DMS153 treated with DMSO at 0.1 percent for 48 hours (cell line): ENCODE measurements around the gene CACNA2D4.

Experiments used
- DNase-seq: peaks from one replicate; lab custom pipeline; 2025; ENCODE audit not compliant: unreplicated experiment; lab: John Stamatoyannopoulos, UW

The CACNA2D4 gene

GRCh38 chr12:1920436-1920835, 2.0 kb upstream of the CACNA2D4 start:
- no peak for DNase-seq

- DNase-seq: no peak
These were observed 1.3 kb upstream of the CACNA2D4 start for GRCh38 chr12:1919763-1920162.

GRCh38 chr12:1919284-1919683, 832 bp upstream of the CACNA2D4 start:
- DNase-seq: no peak

DNA sequence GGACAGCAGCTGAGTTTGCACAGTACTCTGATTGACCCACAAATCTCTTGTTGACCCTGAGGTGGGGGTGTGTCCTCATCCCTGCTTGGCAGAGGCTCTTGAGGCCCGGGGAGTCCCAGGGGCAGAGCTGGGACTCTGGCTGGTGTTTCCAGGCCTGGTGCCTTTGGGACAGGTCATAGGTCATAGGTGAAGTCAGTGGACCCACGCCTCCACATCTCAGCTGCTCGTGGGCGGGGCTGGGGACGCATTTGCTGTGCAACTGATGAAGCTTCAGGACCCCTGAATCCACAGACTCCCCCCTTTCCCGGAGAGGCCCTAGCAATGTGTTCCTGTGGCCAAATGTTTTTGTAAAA, 408 bp upstream of the CACNA2D4 start:
- no peak for DNase-seq

DNA sequence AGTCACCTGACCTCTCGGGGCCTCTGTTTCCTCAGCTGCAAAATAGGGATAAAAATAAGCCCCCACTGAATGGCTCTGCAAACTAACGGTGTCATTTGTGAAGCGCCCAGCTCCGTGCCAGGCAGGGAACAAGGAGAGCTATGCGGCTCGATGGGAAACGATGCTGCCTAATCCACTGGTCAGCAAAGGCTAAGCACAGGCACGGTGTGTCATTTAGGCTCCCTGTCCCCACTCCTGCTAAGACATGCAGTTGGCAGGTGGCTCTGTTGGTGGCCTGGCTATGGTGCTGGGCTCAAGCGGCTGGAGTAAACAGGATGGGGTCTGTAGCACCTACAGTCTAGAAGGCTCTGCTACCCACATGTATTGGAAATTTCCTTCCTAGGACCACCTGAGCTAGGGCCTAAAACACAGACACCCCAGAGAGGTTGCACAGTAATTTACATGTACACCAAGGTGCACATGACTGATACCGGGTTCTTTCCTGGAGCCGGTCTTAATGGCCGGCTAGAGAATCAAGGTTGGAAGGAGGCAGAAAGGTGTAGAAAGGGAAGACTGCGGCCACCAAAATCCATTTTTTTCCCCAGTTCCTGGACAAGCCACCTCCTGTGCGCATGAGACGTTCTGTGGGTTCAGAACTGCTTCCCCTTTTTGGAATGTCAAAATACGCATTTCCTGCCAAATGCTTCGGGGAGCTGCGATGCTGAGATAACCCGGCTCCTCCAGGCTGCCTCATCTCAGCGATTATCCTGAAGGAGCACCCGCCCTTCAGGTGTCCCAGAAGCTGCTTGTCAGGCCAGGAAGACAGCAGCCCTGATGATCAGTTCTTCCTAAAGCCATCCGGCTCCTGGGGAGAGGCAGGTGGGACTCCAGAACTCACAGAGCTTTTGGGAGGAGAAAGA, 1.0 kb downstream of the CACNA2D4 start:
- no peak for DNase-seq

DNA sequence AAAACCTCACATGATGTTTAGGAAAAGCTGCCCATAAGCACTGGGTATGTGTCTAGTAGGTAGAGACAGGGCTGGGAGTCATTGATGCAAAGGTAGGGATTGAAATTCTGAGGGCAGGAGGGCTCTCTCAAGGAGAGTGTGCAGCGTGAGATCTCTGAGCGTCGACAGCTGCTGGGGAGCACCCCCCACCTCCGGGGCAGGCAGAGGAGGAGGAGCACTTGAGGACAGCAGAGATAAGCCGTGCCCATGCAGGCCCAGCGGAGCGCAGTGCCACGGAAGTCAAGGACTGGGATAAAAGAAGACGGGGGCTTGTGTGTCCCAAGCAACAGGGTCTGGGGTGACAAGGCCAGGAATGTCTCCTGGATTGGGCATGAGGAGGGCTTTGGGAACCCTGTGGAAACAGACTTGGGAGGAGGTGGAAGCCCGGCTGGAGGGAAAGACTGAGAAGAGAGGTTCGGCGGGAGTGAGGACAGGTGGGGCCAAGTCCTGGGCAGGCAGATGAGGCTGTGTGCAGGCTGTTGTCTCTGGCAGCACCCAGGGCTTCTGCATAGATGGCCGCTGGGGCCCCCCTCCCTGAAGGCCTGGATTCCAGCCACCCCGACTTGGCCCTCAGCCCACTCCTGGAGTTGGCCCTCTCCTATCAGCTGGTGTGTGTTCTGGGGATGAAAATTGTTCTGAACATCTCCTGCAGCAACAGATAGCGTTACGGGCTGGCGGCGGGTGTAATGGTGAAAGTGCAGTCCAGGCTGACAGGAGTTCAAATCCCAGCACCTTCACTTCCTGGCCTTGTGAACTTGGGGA, 1.9 kb downstream of the CACNA2D4 start:
- DNase-seq: peak; percentile 9

GRCh38 chr12:1915082-1915968, 3.1 kb downstream of the CACNA2D4 start:
- no peak for DNase-seq

- DNase-seq: no peak
These were observed 4.1 kb downstream of the CACNA2D4 start for GRCh38 chr12:1914114-1914911.

- no peak for DNase-seq
These were observed 4.9 kb downstream of the CACNA2D4 start for GRCh38 chr12:1913377-1914113.

- DNase-seq: no peak
These were observed 5.7 kb downstream of the CACNA2D4 start for GRCh38 chr12:1912580-1913376.

DNA sequence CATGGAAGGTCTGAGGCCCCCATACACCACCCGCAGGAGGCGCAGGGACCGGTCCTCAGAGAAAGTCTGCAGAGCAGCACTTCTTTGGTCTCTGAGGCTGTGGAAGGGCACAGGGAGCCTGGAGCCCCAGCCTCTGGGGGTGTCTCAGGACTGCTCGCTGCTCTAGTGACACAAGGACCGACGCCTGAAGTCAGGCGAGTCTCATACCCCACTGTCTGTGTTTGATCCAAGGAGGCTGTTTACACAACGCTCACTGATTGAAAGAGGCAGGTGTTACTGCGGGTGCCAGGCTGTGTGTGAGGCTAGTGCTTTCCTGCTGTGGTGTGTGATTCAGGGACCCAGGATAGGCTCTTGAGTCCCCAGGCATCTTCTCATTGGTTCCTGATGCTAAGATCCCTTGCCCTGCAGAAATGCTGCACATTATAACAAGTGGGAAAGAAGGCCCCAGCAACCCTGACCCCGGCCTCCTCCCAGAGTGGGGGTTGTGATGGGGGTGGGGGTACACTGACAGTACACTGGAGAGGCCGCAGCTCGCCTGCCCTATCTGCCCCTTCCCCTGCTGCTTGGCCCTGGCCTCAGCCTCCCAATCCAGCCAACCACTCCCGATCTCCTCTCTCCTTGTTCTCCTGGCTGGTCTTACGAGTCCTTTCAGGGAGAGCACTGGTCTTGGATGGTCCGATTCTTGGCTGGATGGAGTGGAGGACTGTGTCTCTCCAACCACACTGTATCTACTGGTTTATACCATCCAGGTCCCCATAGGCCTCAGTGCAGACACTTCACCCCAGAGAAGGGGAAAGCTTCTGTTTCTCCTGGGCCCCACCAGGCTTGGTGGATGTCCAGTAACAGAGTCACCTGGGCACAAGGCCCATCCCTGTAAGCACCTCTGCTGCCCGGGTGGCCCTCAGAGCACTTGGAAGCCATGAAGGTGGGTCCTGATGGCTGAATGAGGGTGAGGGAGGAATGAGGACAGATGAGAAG, 6.6 kb downstream of the CACNA2D4 start:
- DNase-seq: peak; percentile 29

DNA sequence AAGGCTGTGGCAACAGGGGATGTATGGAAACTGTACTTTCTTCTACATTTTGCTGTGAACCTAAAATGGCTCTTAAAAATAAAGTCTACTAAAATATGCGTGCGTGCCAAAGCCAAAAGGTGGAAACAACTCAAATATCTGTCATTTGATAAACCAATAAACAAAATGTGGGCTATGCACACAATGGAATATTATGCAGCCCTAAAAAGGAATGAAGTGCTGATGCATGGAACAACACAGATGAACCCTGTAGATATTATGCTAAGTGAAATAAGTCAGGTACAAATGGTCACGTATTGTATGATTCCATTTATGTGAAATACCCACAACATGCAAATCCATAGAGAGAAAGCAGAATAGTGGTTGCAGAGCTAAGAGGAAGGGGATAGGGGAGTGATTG, 8.0 kb downstream of the CACNA2D4 start:
- DNase-seq: no peak

GRCh38 chr12:1908758-1909157, 9.7 kb downstream of the CACNA2D4 start:
- DNase-seq: no peak

- no peak for DNase-seq
These were observed 10.5 kb downstream of the CACNA2D4 start for GRCh38 chr12:1907652-1908611.

GRCh38 chr12:1906579-1906978, 11.9 kb downstream of the CACNA2D4 start:
- no peak for DNase-seq

DNA sequence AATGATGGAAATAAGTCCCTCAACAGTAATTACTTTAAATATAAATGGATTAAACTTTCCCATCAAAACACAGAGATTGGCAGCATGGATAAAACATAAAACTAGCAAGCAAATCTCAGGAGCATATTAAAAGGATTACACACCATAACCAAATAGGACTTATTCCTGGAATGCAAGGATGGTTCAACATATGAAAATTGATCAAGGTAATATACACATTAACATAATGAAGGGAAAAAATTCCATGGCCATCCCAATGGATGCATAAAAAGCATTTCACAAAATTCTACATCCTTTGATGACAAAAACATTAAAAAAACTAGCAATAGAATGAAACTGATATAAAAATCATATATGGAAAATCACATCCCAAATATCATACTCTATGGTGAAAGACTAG, 13.6 kb downstream of the CACNA2D4 start:
- DNase-seq: no peak

DNA sequence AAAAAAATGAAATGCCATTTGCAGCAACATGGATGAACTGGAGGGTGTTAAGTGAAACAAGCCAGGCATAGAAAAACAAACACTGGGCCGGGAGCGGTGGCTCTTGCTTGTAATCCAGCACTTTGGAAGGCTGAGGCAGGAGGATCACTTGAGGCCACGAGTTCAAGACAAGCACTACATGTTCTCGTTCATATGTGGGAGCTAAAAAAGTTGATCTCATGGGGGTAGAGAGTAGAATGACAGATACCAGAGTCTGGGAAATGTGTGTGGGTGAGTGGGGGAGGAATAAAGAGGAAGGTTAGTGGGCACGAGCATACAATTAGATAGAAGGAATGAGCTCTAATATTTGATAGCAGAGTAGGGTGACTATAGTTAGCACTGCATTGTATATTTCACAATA, 21.5 kb downstream of the CACNA2D4 start:
- DNase-seq: no peak
